T47D (cell line): Measurements from ENCODE around the gene PID1.

Experiments used
- DNase-seq, 2 experiments: peaks; one replicate each; pipeline versions ENCODE4 v3.0.0 to v3.0.0-alpha.2; 2011 to 2012; ENCODE audit warnings: low read depth in 1 of 2, low spot score in 1 of 2
- JUND ChIP-seq: IDR thresholded peaks from 2 replicates; pipeline ENCODE4 v1.6.1; 2012; ENCODE audit warnings: low read depth
- in situ Hi-C: cut with HindIII; loops from 2 replicates; pipeline ENCODE4 v1.10.0; 2016; ENCODE audit warnings: low sequenced_read_pairs, low pct_unique_long_range_greater_than_20kb

PID1 gene

GRCh38 chr2:229275506-229275905 is 4.4 kb upstream of the PID1 start:
- in situ Hi-C loops: no loop called here
- no peak for DNase-seq
- no peak for TF ChIP-seq JUND

GRCh38 chr2:229273723-229274338 is 2.7 kb upstream of the PID1 start:
- in situ Hi-C loops: no loop called here
- peak; percentile 54 to 89 for DNase-seq
- TF ChIP-seq JUND: no peak

- in situ Hi-C loops: no loop called here
- no peak for DNase-seq
- no peak for TF ChIP-seq JUND
Observed at GRCh38 chr2:229273006-229273722, 2.1 kb upstream of the PID1 start.

- TF ChIP-seq JUND: no peak
- in situ Hi-C loops: no loop called here
- DNase-seq: no peak
Observed at GRCh38 chr2:229269941-229270340, 1.1 kb downstream of the PID1 start.

- DNase-seq: no peak
Observed at GRCh38 chr2:229269146-229269545, 1.9 kb downstream of the PID1 start.

GRCh38 chr2:229268626-229269025 is 2.5 kb downstream of the PID1 start:
- TF ChIP-seq JUND: no peak
- DNase-seq: no peak
- in situ Hi-C loops: no loop called here

More at GRCh38 chr2:229269146-229269545, 1.9 kb downstream of the PID1 start:
- no peak for TF ChIP-seq JUND
- in situ Hi-C loops: no loop called here

- DNase-seq: no peak
- in situ Hi-C loops: no loop called here
Observed at GRCh38 chr2:229267080-229267479, 4.0 kb downstream of the PID1 start.

GRCh38 chr2:229265727-229266126 is 5.4 kb downstream of the PID1 start:
- in situ Hi-C loops: no loop called here
- DNase-seq: no peak
- no peak for TF ChIP-seq JUND

More at GRCh38 chr2:229267080-229267479, 4.0 kb downstream of the PID1 start:
- no peak for TF ChIP-seq JUND

GRCh38 chr2:229261599-229261998 is 9.5 kb downstream of the PID1 start:
- TF ChIP-seq JUND: no peak
- no peak for DNase-seq
- in situ Hi-C loops: no loop called here

GRCh38 chr2:229261076-229261475 is 10.0 kb downstream of the PID1 start:
- DNase-seq: peak in 1 of 2 experiments; percentile 6
- in situ Hi-C loops: no loop called here
- TF ChIP-seq JUND: no peak

- DNase-seq: no peak
- TF ChIP-seq JUND: no peak
- in situ Hi-C loops: no loop called here
Observed at GRCh38 chr2:229257985-229258384, 13.1 kb downstream of the PID1 start.

GRCh38 chr2:229256376-229256775 is 14.7 kb downstream of the PID1 start:
- TF ChIP-seq JUND: no peak

GRCh38 chr2:229254206-229254605 is 16.9 kb downstream of the PID1 start:
- no peak for DNase-seq
- in situ Hi-C loops: no loop called here
- TF ChIP-seq JUND: no peak

More at GRCh38 chr2:229256376-229256775, 14.7 kb downstream of the PID1 start:
- in situ Hi-C loops: no loop called here
- no peak for DNase-seq
